HUES64 (cell line): ENCODE measurements around the gene CABLES1.

ENCODE experiments used
- H3K27ac ChIP-seq: 2 replicates; pipeline ENCODE4 v1.7.0; 2013; ENCODE audit warnings: low read depth, low read length, inconsistent platforms
- H3K27me3 ChIP-seq: 2 replicates; pipeline ENCODE4 v1.6.1; 2013; ENCODE audit warnings: mild to moderate bottlenecking, low read length; ENCODE audit not compliant: insufficient read depth
- H3K36me3 ChIP-seq: 2 replicates; pipeline ENCODE4 v1.6.1; 2013; ENCODE audit warnings: mild to moderate bottlenecking, low read length; ENCODE audit not compliant: insufficient read depth
- H3K4me1 ChIP-seq: 2 replicates; pipeline ENCODE4 v1.6.1; 2013; ENCODE audit warnings: mild to moderate bottlenecking, low read length, moderate library complexity; ENCODE audit not compliant: insufficient read depth
- H3K4me3 ChIP-seq: 2 replicates; pipeline ENCODE4 v1.5.1; 2013; ENCODE audit warnings: mild to moderate bottlenecking, low read length, moderate library complexity
- H3K9ac ChIP-seq: 2 replicates; pipeline ENCODE4 v1.6.1; 2013; ENCODE audit warnings: mild to moderate bottlenecking, low read depth, low read length
- H3K9me3 ChIP-seq: 2 replicates; pipeline ENCODE4 v1.6.1; 2013; ENCODE audit warnings: low read depth, low read length; ENCODE audit not compliant: insufficient read depth
- WGBS: fragments of 150-250, 120-280 bp; methylation state at CpG from one replicate; pipeline ENCODE4 v1.1.7; 2013; ENCODE audit warnings: missing lambda C conversion rate; 5-methylcytosine and 5-hydroxymethylcytosine counted together

The CABLES1 gene

DNA sequence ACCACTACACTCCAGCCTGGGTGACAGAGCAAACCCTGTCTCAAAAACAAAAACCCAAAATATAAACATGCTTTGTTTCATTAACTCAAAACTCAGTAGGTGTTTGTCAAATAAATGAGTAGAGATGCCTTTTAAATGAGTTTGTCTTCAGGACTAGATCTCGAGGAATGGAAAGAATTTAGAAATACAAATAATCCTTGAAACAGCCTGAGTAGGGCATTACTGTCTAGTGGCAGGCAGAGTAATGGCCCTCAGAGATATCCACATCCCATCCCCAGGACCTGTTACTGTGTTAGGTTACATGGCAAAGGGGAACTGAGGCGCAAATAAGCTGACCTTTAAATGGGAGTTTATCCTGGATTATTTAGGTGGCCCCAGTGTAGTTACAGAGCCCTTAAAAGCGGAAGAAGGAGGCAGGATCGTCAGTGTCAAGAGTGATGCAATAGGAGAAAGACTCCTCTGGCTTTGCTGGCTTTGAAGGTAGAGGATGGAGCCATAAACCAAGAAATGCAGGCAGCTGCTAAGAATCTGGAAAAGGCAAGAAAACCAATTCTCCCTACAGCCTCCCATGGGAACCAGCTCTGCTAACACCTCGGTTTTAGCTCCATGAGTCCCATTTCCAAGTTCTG, 63.0 kb downstream of the CABLES1 start:
- 90% methylated on average over 5 of the region's 5 CpGs for WGBS
- H3K27ac ChIP-seq = no peak overlapping the region
- H3K4me3 ChIP-seq = no peak overlapping the region
- no peaks in the 10 kb centered on the region for H3K9me3 ChIP-seq
- no peak overlapping the region for H3K9ac ChIP-seq
- no peaks in the 10 kb centered on the region for H3K27me3 ChIP-seq
- peaks cover 36% of the 10 kb centered on the region for H3K36me3 ChIP-seq
- H3K4me1 ChIP-seq = peaks cover 30% of the 10 kb centered on the region

DNA sequence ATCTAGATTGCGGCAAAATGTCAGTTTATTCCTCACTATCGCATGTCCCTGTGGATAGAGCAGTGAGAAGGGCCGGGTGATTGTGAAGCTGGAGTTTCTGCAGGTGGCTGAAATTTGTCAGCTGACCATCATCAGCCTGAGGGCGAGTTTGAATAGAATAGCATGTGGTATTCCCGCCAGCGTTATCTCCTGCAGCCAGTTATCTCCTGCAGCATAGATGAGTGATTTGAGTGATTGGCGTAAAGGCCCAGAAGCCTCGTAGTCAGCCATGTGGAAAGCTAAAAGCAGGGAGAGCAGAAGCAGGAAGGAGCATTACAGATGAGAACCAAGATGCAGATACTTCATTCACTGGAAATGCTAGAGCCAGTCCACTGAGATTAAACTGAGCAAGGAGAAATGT, 65.5 kb downstream of the CABLES1 start:
- Histone ChIP-seq H3K4me1 (peaks cover 11% of the 10 kb centered on the region), H3K27me3 (no peaks in the 10 kb centered on the region), H3K4me3 (no peak overlapping the region), H3K9ac (no peak overlapping the region), H3K9me3 (no peaks in the 10 kb centered on the region), H3K36me3 (peaks cover 26% of the 10 kb centered on the region), H3K27ac (no peak overlapping the region)
- 78% methylated on average over 8 of the region's 8 CpGs for WGBS

DNA sequence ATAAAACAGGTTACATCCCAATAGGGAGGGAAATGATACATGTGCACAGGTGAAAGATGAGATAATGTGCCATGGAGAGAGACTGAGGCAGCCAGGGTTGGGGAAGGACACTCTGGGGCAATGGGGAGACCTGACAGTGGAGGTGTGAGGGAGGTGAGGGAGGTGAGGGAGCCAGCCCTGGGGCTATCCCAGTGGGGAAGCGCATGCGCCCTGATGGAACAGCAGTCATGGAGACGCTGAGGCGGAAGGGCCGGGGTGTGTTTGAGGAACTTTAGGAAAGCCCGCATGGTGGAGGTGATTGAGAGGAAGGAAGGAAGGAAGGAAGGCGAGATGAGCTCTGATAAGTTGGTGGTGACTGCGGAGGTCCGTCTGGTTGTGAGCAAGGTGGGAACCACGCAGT, 66.5 kb downstream of the CABLES1 start:
- Histone ChIP-seq H3K27ac (no peak overlapping the region), H3K27me3 (no peaks in the 10 kb centered on the region), H3K36me3 (peaks cover 26% of the 10 kb centered on the region), H3K4me1 (0 out of 2 replicates have a peak, but pooled peaks cover 2% of the 10 kb centered on the region), H3K9ac (no peak overlapping the region), H3K9me3 (no peaks in the 10 kb centered on the region), H3K4me3 (no peak overlapping the region)
- 95% methylated on average over 10 of the region's 10 CpGs for WGBS

DNA sequence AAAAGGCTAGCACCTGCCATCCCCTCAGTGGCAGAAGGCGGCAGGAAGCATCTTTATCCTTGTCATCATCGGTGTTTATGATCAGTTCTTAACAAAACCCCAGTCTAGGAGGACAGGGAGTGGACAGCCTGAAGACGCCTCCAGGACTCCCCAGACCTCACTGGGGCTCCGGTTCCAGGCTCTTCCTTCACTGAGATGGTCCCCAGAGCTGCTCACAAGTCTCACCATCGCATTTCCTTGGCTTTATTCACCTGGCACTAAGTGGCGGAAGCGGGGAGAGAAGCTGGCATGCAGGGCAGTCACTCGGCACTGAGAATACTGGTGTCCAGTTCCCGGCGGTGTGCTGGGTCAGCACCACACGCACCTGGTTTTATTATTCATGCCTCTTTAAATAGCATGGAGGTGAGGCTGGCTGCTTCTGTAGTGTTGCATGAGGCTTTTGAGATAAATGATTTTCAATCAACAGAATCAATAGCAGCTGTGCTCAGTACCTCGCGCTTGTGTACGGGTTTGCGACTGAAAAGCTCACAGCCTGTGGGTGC, 68.7 kb downstream of the CABLES1 start:
- 96% methylated on average over 15 of the region's 15 CpGs for WGBS
- H3K9ac ChIP-seq = no peak overlapping the region
- peaks cover 17% of the 10 kb centered on the region for H3K36me3 ChIP-seq
- no peaks in the 10 kb centered on the region for H3K27me3 ChIP-seq
- H3K27ac ChIP-seq = no peak overlapping the region
- no peak overlapping the region for H3K4me3 ChIP-seq
- no peaks in the 10 kb centered on the region for H3K9me3 ChIP-seq
- H3K4me1 ChIP-seq = no peaks in the 10 kb centered on the region

DNA sequence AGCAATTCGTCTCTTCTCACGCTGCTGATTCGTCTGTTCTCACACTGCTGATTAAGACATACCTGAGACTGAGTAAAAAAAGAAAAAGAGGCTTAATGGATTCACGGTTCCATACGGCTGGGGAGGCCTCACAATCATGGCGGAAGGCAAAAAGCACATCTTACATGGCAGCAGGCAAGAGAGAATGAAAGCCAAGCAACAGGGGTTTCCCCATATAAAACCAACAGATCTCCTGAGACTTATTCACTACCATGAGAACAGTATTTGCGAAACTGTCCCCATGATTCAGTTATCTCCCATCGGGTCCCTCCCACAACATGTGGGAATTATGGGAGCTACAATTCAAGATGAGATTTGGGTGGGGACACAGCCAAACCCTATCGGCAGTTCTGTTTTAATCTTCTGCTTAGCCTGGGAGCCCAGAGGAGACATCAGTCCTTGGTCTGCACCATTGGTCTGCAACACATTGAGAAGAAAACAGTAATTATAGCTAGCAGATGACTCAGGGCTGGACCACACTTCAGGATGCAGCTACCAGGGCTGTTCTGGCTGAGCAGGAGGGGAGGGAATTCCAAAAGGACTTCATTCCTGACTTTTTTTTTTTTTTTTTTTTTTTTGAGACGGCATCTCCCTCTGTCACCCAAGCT, 69.4 kb downstream of the CABLES1 start:
- Histone ChIP-seq H3K4me3 (no peak overlapping the region), H3K9ac (no peak overlapping the region), H3K4me1 (no peaks in the 10 kb centered on the region), H3K27me3 (no peaks in the 10 kb centered on the region), H3K9me3 (no peaks in the 10 kb centered on the region), H3K36me3 (peaks cover 16% of the 10 kb centered on the region; the same call in 1 of the 2 replicates), H3K27ac (no peak overlapping the region)
- WGBS = 96% methylated on average over 10 of the region's 10 CpGs

DNA sequence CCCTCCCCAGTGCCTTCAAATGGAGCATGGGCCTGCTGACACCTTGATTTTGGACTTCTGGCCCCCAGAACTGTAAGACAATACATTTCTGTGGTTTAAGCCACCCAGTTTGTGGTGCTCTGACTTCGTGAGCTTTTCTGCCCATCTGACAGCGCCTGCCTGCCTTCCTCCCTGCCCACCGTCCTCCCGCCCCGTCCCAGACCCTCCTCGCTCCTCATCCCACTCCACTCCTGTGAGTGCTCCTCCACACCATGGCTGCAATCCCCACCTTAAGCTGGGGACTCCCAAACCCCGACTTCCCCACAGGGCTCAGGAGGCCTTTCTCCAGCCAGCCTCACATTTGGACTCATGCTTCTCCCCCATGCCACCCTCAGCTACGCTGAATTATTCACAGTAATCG, 70.7 kb downstream of the CABLES1 start:
- Histone ChIP-seq H3K36me3 (peaks cover 29% of the 10 kb centered on the region), H3K27ac (no peak overlapping the region), H3K27me3 (no peaks in the 10 kb centered on the region), H3K4me1 (no peaks in the 10 kb centered on the region), H3K9ac (no peak overlapping the region), H3K9me3 (no peaks in the 10 kb centered on the region), H3K4me3 (no peak overlapping the region)
- WGBS = 93% methylated on average over 9 of the region's 9 CpGs

DNA sequence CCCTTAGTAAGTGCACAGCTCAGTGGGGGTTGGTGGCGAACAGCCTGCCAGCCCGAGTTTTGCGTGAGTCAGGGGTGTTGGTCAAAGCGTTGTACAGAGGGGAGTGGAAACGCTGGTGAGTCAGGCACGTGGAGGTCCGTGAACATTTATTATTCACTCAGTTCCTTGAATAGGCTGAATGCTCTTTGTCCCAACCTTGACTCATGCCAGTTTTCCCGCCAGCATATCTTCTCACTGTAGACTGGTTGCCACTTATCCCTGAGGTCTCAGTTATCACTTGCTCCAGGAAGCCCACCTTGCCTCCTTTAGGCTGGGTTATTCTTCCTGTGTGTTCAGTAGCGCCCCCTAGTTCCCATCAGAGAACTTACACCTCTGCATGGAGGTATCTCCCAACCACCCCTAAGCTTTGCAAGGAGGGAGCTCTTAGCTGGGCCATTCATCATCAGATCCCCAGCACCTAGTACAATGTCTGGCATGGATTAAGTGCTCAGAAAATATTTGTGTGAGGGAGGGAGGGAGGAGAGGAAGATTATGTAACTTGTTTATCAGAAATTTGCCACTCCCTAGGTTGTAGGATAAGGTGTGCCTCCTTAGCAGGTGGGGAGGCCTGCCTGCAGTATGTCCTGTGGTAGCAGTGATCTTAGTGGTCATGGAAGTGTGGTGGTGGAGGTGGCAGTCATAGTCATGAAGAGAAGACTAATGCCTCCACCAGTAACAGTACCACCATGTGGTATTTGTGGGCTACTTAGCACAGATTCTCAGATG, 72.1 kb downstream of the CABLES1 start:
- H3K9me3 ChIP-seq = no peaks in the 10 kb centered on the region
- no peak overlapping the region for H3K27ac ChIP-seq
- H3K36me3 ChIP-seq = peaks cover 29% of the 10 kb centered on the region
- H3K4me3 ChIP-seq = no peak overlapping the region
- no peaks in the 10 kb centered on the region for H3K4me1 ChIP-seq
- no peaks in the 10 kb centered on the region for H3K27me3 ChIP-seq
- 87% methylated on average over 9 of the region's 9 CpGs for WGBS
- no peak overlapping the region for H3K9ac ChIP-seq

DNA sequence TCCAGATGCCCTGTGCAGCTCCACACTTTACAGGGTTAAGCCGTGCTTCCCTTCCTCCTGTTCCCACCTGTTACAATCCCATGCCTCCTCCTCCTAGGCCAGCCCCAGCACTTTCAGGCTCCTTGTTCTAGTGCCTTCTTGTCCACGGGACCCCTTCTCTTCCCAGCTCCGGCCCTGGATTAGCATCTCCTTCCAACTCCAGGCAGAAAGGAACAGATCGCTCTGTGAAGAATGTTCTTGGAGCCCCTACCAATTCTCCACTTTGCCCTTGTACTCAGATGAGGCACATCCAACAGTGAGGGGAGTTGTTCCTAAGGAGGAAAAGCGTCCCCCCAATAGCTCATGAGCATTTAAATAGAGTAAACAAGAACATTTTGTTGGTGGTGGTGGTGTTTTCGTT, 72.7 kb downstream of the CABLES1 start:
- no peaks in the 10 kb centered on the region for H3K4me1 ChIP-seq
- H3K4me3 ChIP-seq = no peak overlapping the region
- no peak overlapping the region for H3K9ac ChIP-seq
- 93% methylated on average over 6 of the region's 6 CpGs for WGBS
- no peaks in the 10 kb centered on the region for H3K27me3 ChIP-seq
- H3K9me3 ChIP-seq = no peaks in the 10 kb centered on the region
- H3K36me3 ChIP-seq = peaks cover 29% of the 10 kb centered on the region
- no peak overlapping the region for H3K27ac ChIP-seq

DNA sequence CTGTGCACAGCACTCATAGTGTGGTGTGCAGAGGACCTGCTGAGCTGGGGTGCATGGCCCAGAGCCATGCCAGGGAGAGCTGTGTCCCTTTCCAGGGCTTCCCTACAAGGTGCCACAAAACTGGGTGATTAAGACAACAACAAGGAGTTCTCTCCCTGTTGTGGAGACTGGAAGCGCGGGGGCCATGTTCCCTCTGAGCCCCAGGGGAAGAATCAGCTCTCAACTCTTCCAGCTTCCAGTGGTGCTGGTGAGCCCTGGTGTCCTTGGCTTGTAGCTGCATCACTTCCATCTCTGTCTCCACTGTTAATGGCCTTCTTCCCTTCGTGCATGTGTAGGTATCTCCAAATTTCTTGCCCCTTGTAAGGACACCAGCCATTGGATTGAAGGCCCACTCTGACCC, 73.3 kb downstream of the CABLES1 start:
- 99% methylated on average over 3 of the region's 3 CpGs for WGBS
- H3K9ac ChIP-seq = no peak overlapping the region

DNA sequence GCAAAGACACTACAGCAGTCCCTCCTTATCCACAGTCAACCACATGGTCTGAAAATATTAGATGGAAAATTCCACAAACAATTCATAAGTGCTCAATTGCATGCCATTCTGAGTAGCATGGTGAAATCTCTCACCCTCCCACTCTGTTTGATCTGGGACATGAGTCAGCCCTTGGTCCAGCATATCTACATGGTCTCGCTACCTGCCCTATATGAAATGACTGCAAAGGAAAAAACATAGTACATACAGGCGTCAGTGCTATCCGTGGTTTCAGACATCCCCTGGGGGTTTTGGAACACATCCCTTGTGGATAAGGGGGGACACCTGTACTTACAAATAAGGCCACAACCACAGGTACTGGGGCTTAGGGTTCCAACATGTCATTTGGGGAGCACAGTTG, 73.7 kb downstream of the CABLES1 start:
- Histone ChIP-seq H3K9me3 (no peaks in the 10 kb centered on the region), H3K27ac (no peak overlapping the region), H3K4me3 (no peak overlapping the region), H3K4me1 (no peaks in the 10 kb centered on the region), H3K36me3 (peaks cover 31% of the 10 kb centered on the region), H3K27me3 (no peaks in the 10 kb centered on the region), H3K9ac (no peak overlapping the region)
- 99% methylated on average over 3 of the region's 3 CpGs for WGBS

More for the DNA sequence above, 73.3 kb downstream of the CABLES1 start:
- Histone ChIP-seq H3K27ac (no peak overlapping the region), H3K27me3 (no peaks in the 10 kb centered on the region), H3K9me3 (no peaks in the 10 kb centered on the region), H3K36me3 (peaks cover 29% of the 10 kb centered on the region), H3K4me3 (no peak overlapping the region), H3K4me1 (no peaks in the 10 kb centered on the region)

DNA sequence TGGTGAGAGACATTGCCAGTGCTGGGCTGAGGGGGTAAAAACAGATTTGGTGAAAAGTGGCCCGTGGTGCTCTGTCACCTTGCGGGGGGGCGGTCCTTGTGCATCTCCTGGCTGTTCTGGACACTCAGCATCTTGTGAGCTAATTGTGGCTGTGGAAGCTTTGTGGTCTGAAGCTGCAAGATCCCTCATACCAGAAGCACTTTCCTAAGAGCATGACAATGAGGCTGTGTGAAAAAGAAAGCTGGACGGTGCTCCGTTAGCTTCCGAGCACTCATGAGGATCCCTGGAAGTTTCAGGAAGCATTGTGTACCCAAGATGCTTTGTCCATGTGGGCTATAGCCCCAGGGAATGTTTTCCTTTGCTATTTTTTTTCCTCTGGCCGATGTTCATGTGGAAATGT, 74.5 kb downstream of the CABLES1 start:
- 97% methylated on average over 7 of the region's 7 CpGs for WGBS
- peaks cover 39% of the 10 kb centered on the region for H3K36me3 ChIP-seq
- H3K27ac ChIP-seq = no peak overlapping the region

More for the DNA sequence above, 74.5 kb downstream of the CABLES1 start:
- H3K9me3 ChIP-seq = no peaks in the 10 kb centered on the region
- H3K27me3 ChIP-seq = no peaks in the 10 kb centered on the region
- no peak overlapping the region for H3K4me3 ChIP-seq
- H3K4me1 ChIP-seq = no peaks in the 10 kb centered on the region
- H3K9ac ChIP-seq = no peak overlapping the region
